Lung (tissue), 12 donors: ENCODE measurements around the gene TBC1D9B. TPM values are rescaled to one million over a fixed set of nuclear protein-coding genes. Genes with fewer than 3 reads are reported as not detected.

Source experiments
- ATAC-seq: fragments of 200-7000 bp; cut with Tn5 transposase; one replicate; pipeline ENCODE4 v1.9.1; 2020; ENCODE audit warnings: moderate number of reproducible peaks; ENCODE audit not compliant: insufficient read depth, low FRiP score
- DNase-seq, 3 donors: peaks; one replicate each; pipeline ENCODE4 v3.0.0-alpha.2; 2013 to 2017
- H3K27ac ChIP-seq, 2 donors: one replicate each; pipeline ENCODE4 v1.5.1; 2013; ENCODE audit warnings: mild to moderate bottlenecking in 2 of 2, moderate library complexity in 2 of 2, control low read depth in 1 of 2, inconsistent platforms in 1 of 2, low read depth in 1 of 2, low read length in 1 of 2
- H3K27me3 ChIP-seq, 3 donors: one replicate each; pipeline ENCODE4 v1.5.1; 2013; ENCODE audit warnings: low read length in 2 of 3; ENCODE audit not compliant: control insufficient read depth in 3 of 3, insufficient read depth in 3 of 3
- H3K36me3 ChIP-seq, 4 donors: one replicate each; pipeline ENCODE4 v1.5.1; 2013; ENCODE audit warnings: low read length in 4 of 4, mild to moderate bottlenecking in 1 of 4, moderate library complexity in 1 of 4; ENCODE audit not compliant: control insufficient read depth in 4 of 4, insufficient read depth in 4 of 4
- H3K4me1 ChIP-seq, 5 donors: one replicate each; pipeline ENCODE4 v1.5.1; 2013; ENCODE audit warnings: low read length in 5 of 5, mild to moderate bottlenecking in 2 of 5, moderate library complexity in 1 of 5; ENCODE audit not compliant: control insufficient read depth in 5 of 5, insufficient read depth in 5 of 5
- H3K4me3 ChIP-seq: one replicate; pipeline ENCODE4 v1.5.1; 2013; ENCODE audit warnings: mild to moderate bottlenecking, control low read depth, moderate library complexity
- H3K9ac ChIP-seq, 2 donors: one replicate each; pipeline ENCODE4 v1.5.1; 2013; ENCODE audit warnings: low read length in 2 of 2, control low read depth in 1 of 2; ENCODE audit not compliant: insufficient read depth in 1 of 2
- H3K9me3 ChIP-seq, 4 donors: one replicate each; pipeline ENCODE4 v1.5.1; 2013; ENCODE audit warnings: low read length in 3 of 4, mild to moderate bottlenecking in 1 of 4, moderate library complexity in 1 of 4; ENCODE audit not compliant: control insufficient read depth in 4 of 4, insufficient read depth in 3 of 4
- WGBS, 2 donors: extraction: QIAGEN DNeasy Blood & Tissue Kit; methylation state at CpG; one replicate each; pipeline ENCODE4 v1.1.7; 2013; 5-methylcytosine and 5-hydroxymethylcytosine counted together
- polyA plus RNA-seq, 2 donors: library from polyadenylated mRNA; stranded (reverse); fragments of 200-250 nt; gene quantifications; one replicate each; pipeline ENCODE4 v1.2.1, GENCODE V29; 2013
- total RNA-seq, 2 donors: library from RNA; depleted of rRNA in 1 of 2; stranded (reverse); fragments of >200 nt in 1 of 2; gene quantifications; one replicate each; pipeline ENCODE4 v1.2.1, GENCODE V29; 2014 to 2021
- TF ChIP-seq, protein P1 (sequence below): IDR thresholded peaks from 2 replicates; pipeline ENCODE4 v1.5.1; 2012; ENCODE audit warnings: mild to moderate bottlenecking; ENCODE audit errors: control extremely low read depth, extremely low read depth
- donor health status: control.
- donor health status: control.
- donor health status: Bipolar disorder and iron deficiency.
- donor health status: healthy.
- donor health status: DM: yes; HTN: yes; CAD: no.

TBC1D9B gene
- total and polyA plus RNA-seq, 4 donors: 55.9 to 129 (median 66.6) TPM

DNA sequence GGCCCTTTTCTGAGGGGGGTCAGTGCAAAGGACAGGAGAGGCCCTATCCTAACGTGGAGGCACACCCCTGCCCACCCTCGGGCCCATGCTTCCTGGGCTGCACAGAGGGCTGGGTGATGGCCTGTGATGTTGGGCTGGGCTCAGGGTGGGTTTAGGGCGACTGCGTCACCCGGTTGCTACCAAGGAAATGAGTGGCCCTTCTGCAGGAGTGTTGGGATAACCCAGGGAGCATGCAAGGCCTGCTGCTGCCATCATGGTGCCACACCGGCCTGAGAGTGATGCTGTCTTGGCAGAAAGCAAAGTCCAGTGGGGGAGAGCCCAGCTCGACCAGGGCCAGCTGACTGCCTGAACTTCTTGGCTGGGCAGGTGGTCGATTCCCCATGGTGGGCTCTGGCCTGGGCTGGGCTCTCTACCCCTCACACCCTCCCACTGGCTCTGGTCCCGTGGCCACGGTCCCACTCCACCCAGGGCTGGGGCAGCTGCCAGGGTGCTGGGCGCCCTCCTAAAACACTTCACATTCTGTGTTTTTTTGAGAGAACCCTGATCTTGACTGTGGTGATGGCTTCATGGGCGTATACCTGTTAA lies 27.5 kb downstream of the TBC1D9B start:
- no peak overlapping the region for H3K27ac ChIP-seq
- H3K4me1 ChIP-seq: no peaks in the 10 kb centered on the region
- no peaks in the 10 kb centered on the region for H3K27me3 ChIP-seq
- no peak overlapping the region for H3K4me3 ChIP-seq
- ATAC-seq (no peak), DNase-seq (no peak)
- no peak overlapping the region for H3K9ac ChIP-seq
- WGBS, 2 donors: 89 to 91% methylated on average over 12 of the region's 12 CpGs
- peaks cover 0 to 17% (median 6%) of the 10 kb centered on the region in 4 donors for H3K9me3 ChIP-seq
- peaks cover 21 to 50% (median 32%) of the 10 kb centered on the region in 4 donors for H3K36me3 ChIP-seq
- TF ChIP-seq, protein P1, sequence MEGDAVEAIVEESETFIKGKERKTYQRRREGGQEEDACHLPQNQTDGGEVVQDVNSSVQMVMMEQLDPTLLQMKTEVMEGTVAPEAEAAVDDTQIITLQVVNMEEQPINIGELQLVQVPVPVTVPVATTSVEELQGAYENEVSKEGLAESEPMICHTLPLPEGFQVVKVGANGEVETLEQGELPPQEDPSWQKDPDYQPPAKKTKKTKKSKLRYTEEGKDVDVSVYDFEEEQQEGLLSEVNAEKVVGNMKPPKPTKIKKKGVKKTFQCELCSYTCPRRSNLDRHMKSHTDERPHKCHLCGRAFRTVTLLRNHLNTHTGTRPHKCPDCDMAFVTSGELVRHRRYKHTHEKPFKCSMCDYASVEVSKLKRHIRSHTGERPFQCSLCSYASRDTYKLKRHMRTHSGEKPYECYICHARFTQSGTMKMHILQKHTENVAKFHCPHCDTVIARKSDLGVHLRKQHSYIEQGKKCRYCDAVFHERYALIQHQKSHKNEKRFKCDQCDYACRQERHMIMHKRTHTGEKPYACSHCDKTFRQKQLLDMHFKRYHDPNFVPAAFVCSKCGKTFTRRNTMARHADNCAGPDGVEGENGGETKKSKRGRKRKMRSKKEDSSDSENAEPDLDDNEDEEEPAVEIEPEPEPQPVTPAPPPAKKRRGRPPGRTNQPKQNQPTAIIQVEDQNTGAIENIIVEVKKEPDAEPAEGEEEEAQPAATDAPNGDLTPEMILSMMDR: no peak

DNA sequence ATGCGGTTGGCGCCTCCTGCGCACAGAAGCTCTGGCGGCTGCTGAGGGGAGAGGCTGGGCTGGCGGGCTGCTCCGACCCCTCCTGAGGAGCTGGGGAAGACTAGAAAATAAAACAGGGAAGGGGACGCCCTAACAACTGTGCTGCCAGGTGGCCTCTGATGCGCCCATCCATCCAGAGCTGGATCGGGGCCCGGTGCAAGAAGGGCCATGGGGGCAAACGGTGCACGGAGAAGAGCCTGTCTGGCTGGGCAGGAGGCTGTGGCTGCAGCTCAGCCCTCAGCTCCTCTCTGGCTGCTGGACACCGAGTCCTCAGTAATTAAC lies 28.0 kb downstream of the TBC1D9B start:
- Histone ChIP-seq H3K4me1 (no peaks in the 10 kb centered on the region), H3K36me3 (peaks cover 18 to 51% (median 28%) of the 10 kb centered on the region in 4 donors), H3K27me3 (no peaks in the 10 kb centered on the region), H3K9ac (no peak overlapping the region), H3K4me3 (no peak overlapping the region), H3K27ac (no peak overlapping the region), H3K9me3 (peaks cover 0 to 17% (median 6%) of the 10 kb centered on the region in 4 donors)
- 96% methylated on average over 13 of the region's 13 CpGs for WGBS, 2 donors
- TF ChIP-seq, protein P1: no peak
- ATAC-seq (no peak), DNase-seq (no peak)

DNA sequence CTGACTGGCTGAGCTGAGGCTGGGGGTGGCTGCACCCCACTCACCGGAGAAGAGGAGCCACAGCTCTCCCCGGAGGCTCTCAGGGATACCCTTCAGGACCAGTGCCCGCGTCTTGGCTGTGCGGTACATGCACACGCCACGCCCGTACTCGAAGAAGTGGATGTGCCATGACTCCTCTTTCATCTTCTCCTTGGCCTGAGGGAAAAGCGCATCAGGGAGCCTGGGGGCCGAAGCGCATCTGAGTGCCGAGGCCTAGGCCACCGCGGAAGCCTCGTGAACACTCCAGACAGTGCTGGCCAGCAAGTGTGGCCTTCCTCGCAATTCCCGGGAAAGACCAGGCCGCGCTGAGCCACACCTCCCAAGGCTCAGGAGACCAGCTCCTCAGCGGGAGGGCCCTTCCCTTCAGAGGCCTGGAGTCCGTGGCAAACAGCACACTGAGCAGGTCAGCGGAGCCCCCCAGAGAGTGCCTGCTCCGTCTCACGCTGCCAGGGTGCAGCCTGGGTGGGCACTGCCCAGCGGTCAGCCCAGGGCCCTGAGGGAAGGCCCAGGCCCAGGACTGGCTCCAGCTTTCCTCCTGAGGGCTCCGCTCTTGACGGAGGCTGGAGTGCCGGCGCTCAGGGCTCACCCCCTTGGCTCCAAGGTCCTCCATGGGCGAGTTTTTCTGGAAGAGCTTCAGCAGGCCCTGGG lies 28.6 kb downstream of the TBC1D9B start:
- H3K27ac ChIP-seq: no peak overlapping the region
- no peaks in the 10 kb centered on the region for H3K27me3 ChIP-seq
- DNase-seq (no peak), ATAC-seq (no peak)
- H3K4me1 ChIP-seq: no peaks in the 10 kb centered on the region
- H3K9ac ChIP-seq: no peak overlapping the region
- peaks cover 13 to 52% (median 24%) of the 10 kb centered on the region in 4 donors for H3K36me3 ChIP-seq
- TF ChIP-seq, protein P1: no peak
- H3K9me3 ChIP-seq: peaks cover 0 to 12% (median 4%) of the 10 kb centered on the region in 4 donors
- no peak overlapping the region for H3K4me3 ChIP-seq
- 94 to 96% methylated on average over 27 to 31 of the region's 31 CpGs for WGBS, 2 donors
